GM19328 (cell line): Measurements from ENCODE around the gene NMRAL1.

ENCODE experiments used
- ATAC-seq: cut with Tn5 transposase; IDR thresholded peaks from one replicate; pipeline ENCODE4 v1.9.1; 2021; ENCODE audit warnings: mild to moderate bottlenecking, moderate library complexity; ENCODE audit not compliant: unreplicated experiment

NMRAL1 gene

GRCh38 chr16:4467916-4468315 is 6.5 kb downstream of the NMRAL1 start:
- no peak for ATAC-seq

GRCh38 chr16:4465977-4466779 is 8.2 kb downstream of the NMRAL1 start:
- no peak for ATAC-seq

- no peak for ATAC-seq
Measured at GRCh38 chr16:4463522-4464163, 10.8 kb downstream of the NMRAL1 start.

- ATAC-seq, result no peak
Measured at GRCh38 chr16:4461250-4462085, 13.0 kb downstream of the NMRAL1 start.

- no peak for ATAC-seq
Measured at GRCh38 chr16:4460936-4461249, 13.5 kb downstream of the NMRAL1 start.

- ATAC-seq, result no peak
Measured at GRCh38 chr16:4455951-4456350, 18.5 kb downstream of the NMRAL1 start.

- ATAC-seq, result no peak
Measured at GRCh38 chr16:4455081-4455480, 19.3 kb downstream of the NMRAL1 start.

- ATAC-seq, result no peak
Measured at GRCh38 chr16:4454623-4455022, 19.8 kb downstream of the NMRAL1 start.

GRCh38 chr16:4452674-4453073 is 21.8 kb downstream of the NMRAL1 start:
- ATAC-seq, result no peak

- no peak for ATAC-seq
Measured at GRCh38 chr16:4450931-4451519, 23.4 kb downstream of the NMRAL1 start.

- no peak for ATAC-seq
Measured at GRCh38 chr16:4450430-4450829, 24.0 kb downstream of the NMRAL1 start.

- ATAC-seq, result no peak
Measured at GRCh38 chr16:4443986-4444385, 30.4 kb downstream of the NMRAL1 start.

GRCh38 chr16:4443271-4443670 is 31.2 kb downstream of the NMRAL1 start:
- no peak for ATAC-seq

- ATAC-seq, result no peak
Measured at GRCh38 chr16:4442371-4442770, 32.1 kb downstream of the NMRAL1 start.

GRCh38 chr16:4437366-4437765 is 37.1 kb downstream of the NMRAL1 start:
- no peak for ATAC-seq

- no peak for ATAC-seq
Measured at GRCh38 chr16:4435337-4436067, 38.9 kb downstream of the NMRAL1 start.

GRCh38 chr16:4433914-4434787 is 40.3 kb downstream of the NMRAL1 start:
- no peak for ATAC-seq

- ATAC-seq, result no peak
Measured at GRCh38 chr16:4433228-4433627, 41.2 kb downstream of the NMRAL1 start.

GRCh38 chr16:4431023-4431422 is 43.4 kb downstream of the NMRAL1 start:
- no peak for ATAC-seq

- no peak for ATAC-seq
Measured at GRCh38 chr16:4428500-4428899, 45.9 kb downstream of the NMRAL1 start.
